Activated CD8-positive, alpha-beta T cell treated with anti-CD3 and anti-CD28 coated beads, Interleukin-2, amount 10 ng/mL, durations not matched to agents 7 days and 5 days (primary cell): ENCODE measurements around the gene JMJD8. TPM values are rescaled to one million over a fixed set of nuclear protein-coding genes. Genes with fewer than 3 reads are reported as not detected.

Experiments used
- ATAC-seq: fragments of 150-1000 bp; cut with Tn5 transposase; one replicate; pipeline ENCODE4 v1.10.0; 2021; ENCODE audit warnings: moderate library complexity
- CTCF ChIA-PET: fragments of 350-600 bp; sonication (Branson Sonifier 250); formaldehyde crosslinking; loops from one replicate; lab custom pipeline; 2021; ENCODE audit warnings: antibody characterized with exemption; lab: Charles Lee
- POLR2A ChIA-PET: fragments of 350-600 bp; sonication (Branson Sonifier 250); formaldehyde crosslinking; loops from one replicate; lab custom pipeline; 2021; ENCODE audit warnings: antibody characterized with exemption; lab: Charles Lee
- DNase-seq: peaks from one replicate; pipeline ENCODE4 v3.0.0-alpha.2; 2020
- H3K27ac Mint-ChIP-seq: one replicate; pipeline ENCODE4 v1.8.0; 2021; ENCODE audit warnings: mild to moderate bottlenecking, mixed read lengths
- H3K27me3 Mint-ChIP-seq: one replicate; pipeline ENCODE4 v1.8.0; 2021; ENCODE audit warnings: low read depth, mixed read lengths
- H3K36me3 Mint-ChIP-seq: one replicate; pipeline ENCODE4 v1.8.0; 2021; ENCODE audit warnings: low read depth, mixed read lengths
- H3K4me1 Mint-ChIP-seq: one replicate; pipeline ENCODE4 v1.8.0; 2021; ENCODE audit warnings: low read depth, mixed read lengths
- H3K4me3 Mint-ChIP-seq: one replicate; pipeline ENCODE4 v1.8.0; 2021; ENCODE audit warnings: mild to moderate bottlenecking, mixed read lengths
- H3K9me3 Mint-ChIP-seq: one replicate; pipeline ENCODE4 v1.8.0; 2022; ENCODE audit warnings: mixed read lengths; ENCODE audit not compliant: insufficient read depth
- total RNA-seq, 2 experiments: library from RNA; stranded (reverse); gene quantifications; one replicate each; pipeline ENCODE4 v1.2.3, GENCODE V29; 2021

JMJD8 gene
- total RNA-seq, 2 experiments from 2014 or later: 36.1 to 39.0 TPM

- ChIA-PET CTCF (no interaction called here), POLR2A (interaction anchor here (0.6 to 1.0 kb wide), 2 partner anchors 11 to 13 kb away, joined by 3 read pairs; partner anchors contain the start of gene WDR90)
- H3K4me1 Mint-ChIP-seq: peaks cover 5% of the 10 kb centered on the region
- no peak for ATAC-seq
- H3K27ac Mint-ChIP-seq: no peak overlapping the region
- H3K4me3 Mint-ChIP-seq: no peak overlapping the region
- peaks cover 8% of the 10 kb centered on the region for H3K36me3 Mint-ChIP-seq
- H3K27me3 Mint-ChIP-seq: no peaks in the 10 kb centered on the region
- no peak for DNase-seq
- H3K9me3 Mint-ChIP-seq: no peaks in the 10 kb centered on the region
Observed at GRCh38 chr16:662095-662494, 22.0 kb downstream of the JMJD8 start.

GRCh38 chr16:661184-661821 is 22.8 kb downstream of the JMJD8 start:
- no peaks in the 10 kb centered on the region for H3K9me3 Mint-ChIP-seq
- H3K27me3 Mint-ChIP-seq: no peaks in the 10 kb centered on the region
- DNase-seq: no peak
- ChIA-PET POLR2A (interaction anchor here (0.6 to 1.3 kb wide), 3 partner anchors 10 to 12 kb away, joined by 3 read pairs; partner anchors contain the start of gene WDR90), CTCF (interaction anchor here (1.1 kb wide), 1 partner anchor 10 kb away, joined by 4 read pairs; no protein-coding TSS in a partner anchor)
- ATAC-seq: no peak
- no peak overlapping the region for H3K4me3 Mint-ChIP-seq
- peaks cover 8% of the 10 kb centered on the region for H3K36me3 Mint-ChIP-seq
- peaks cover 5% of the 10 kb centered on the region for H3K4me1 Mint-ChIP-seq
- H3K27ac Mint-ChIP-seq: no peak overlapping the region

DNA sequence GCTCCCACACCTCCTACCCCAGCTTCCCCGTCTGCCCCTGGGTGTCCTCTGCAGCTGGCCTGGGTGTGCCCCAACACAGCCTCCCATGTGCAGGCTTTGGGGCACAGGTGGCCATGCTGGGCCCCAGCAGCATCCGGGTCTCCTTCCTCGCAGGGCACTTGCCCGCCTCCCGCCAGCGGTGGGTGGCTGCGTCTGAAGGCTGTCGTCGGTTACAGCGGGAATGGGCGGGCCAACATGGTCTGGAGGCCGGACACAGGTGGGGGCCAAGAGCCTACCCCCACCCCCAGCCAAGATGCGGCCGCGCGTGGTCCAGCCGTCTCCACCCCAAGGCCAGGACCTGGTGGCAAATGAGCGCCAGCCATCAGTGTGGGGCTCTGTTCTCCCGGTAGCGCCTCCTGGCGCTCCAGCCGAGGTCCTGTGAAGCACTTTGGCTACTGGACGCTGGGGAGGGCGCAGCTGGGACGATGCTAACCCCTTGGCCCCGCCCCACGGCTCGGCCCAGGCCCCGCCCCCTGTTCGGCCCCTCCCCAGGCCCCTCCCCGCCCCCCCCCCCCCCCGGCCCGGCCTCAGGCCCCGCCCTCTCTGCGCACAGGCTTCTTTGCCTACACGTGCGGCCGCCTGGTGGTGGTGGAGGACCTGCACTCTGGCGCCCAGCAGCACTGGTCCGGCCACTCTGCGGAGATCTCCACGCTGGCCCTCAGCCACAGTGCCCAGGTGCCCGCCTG is 23.5 kb downstream of the JMJD8 start:
- Mint-ChIP-seq H3K36me3 (peaks cover 8% of the 10 kb centered on the region), H3K4me3 (no peak overlapping the region), H3K27ac (no peak overlapping the region), H3K27me3 (no peaks in the 10 kb centered on the region), H3K9me3 (no peaks in the 10 kb centered on the region), H3K4me1 (peaks cover 5% of the 10 kb centered on the region)
- DNase-seq (peak; percentile 67), ATAC-seq (peak; percentile 59)
- POLR2A ChIA-PET: interaction anchor here (1.3 kb wide), 1 partner anchor 9 kb away, joined by 3 read pairs; no protein-coding TSS in a partner anchor
- CTCF ChIA-PET: interaction anchor here (1.1 kb wide), 1 partner anchor 10 kb away, joined by 4 read pairs; no protein-coding TSS in a partner anchor

- DNase-seq (no peak), ATAC-seq (no peak)
- no peaks in the 10 kb centered on the region for H3K27me3 Mint-ChIP-seq
- H3K27ac Mint-ChIP-seq: no peak overlapping the region
- H3K4me1 Mint-ChIP-seq: peaks cover 5% of the 10 kb centered on the region
- no peak overlapping the region for H3K4me3 Mint-ChIP-seq
- CTCF ChIA-PET: interaction anchor here (1.1 kb wide), 1 partner anchor 9 kb away, joined by 4 read pairs; no protein-coding TSS in a partner anchor
- POLR2A ChIA-PET: interaction anchor here (0.5 to 1.3 kb wide), 2 partner anchors 8 to 9 kb away, joined by 3 read pairs; no protein-coding TSS in a partner anchor
- H3K9me3 Mint-ChIP-seq: no peaks in the 10 kb centered on the region
- H3K36me3 Mint-ChIP-seq: peaks cover 8% of the 10 kb centered on the region
Observed at GRCh38 chr16:660132-660458, 24.0 kb downstream of the JMJD8 start.

- Mint-ChIP-seq H3K4me1 (peaks cover 5% of the 10 kb centered on the region), H3K4me3 (no peak overlapping the region), H3K9me3 (no peaks in the 10 kb centered on the region), H3K27ac (no peak overlapping the region), H3K27me3 (no peaks in the 10 kb centered on the region), H3K36me3 (peaks cover 8% of the 10 kb centered on the region)
- no peak for ATAC-seq
- DNase-seq: no peak
- ChIA-PET CTCF (no interaction called here), POLR2A (interaction anchor here (0.5 to 1.3 kb wide), 3 partner anchors 8 to 10 kb away, joined by 3 read pairs; no protein-coding TSS in a partner anchor)
Observed at GRCh38 chr16:659618-660017, 24.5 kb downstream of the JMJD8 start.

- H3K9me3 Mint-ChIP-seq: no peaks in the 10 kb centered on the region
- peaks cover 5% of the 10 kb centered on the region for H3K4me1 Mint-ChIP-seq
- ChIA-PET CTCF (no interaction called here), POLR2A (interaction anchor here (1.1 kb wide), 1 partner anchor 9 kb away, joined by 3 read pairs; no protein-coding TSS in a partner anchor)
- ATAC-seq (no peak), DNase-seq (no peak)
- no peak overlapping the region for H3K4me3 Mint-ChIP-seq
- H3K27ac Mint-ChIP-seq: no peak overlapping the region
- peaks cover 8% of the 10 kb centered on the region for H3K36me3 Mint-ChIP-seq
- no peaks in the 10 kb centered on the region for H3K27me3 Mint-ChIP-seq
Observed at GRCh38 chr16:658679-659571, 25.2 kb downstream of the JMJD8 start.

DNA sequence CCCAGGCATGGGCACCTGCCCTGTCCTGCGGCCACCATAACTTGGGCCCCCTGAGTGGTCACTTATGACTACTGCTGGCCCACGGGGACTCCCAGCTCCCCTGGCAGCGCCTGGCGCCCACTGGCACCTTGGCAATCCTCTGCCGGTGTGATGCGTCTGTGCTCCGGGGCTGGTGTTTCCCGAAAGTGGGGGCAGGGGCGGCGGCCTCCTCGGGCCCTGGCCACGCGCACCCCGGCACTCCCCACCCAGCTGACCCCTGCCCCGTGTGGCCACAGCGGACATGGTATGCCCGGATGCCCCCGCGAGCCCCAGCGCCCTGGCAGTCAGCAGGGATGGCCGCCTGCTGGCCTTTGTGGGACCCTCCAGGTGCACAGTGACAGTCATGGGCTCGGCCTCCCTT is 26.6 kb downstream of the JMJD8 start:
- no peak overlapping the region for H3K4me3 Mint-ChIP-seq
- peaks cover 5% of the 10 kb centered on the region for H3K36me3 Mint-ChIP-seq
- ATAC-seq: no peak
- no peaks in the 10 kb centered on the region for H3K27me3 Mint-ChIP-seq
- DNase-seq: no peak
- no peak overlapping the region for H3K27ac Mint-ChIP-seq
- CTCF ChIA-PET: no interaction called here
- H3K4me1 Mint-ChIP-seq: peaks cover 5% of the 10 kb centered on the region
- H3K9me3 Mint-ChIP-seq: no peaks in the 10 kb centered on the region
- POLR2A ChIA-PET: no interaction called here

DNA sequence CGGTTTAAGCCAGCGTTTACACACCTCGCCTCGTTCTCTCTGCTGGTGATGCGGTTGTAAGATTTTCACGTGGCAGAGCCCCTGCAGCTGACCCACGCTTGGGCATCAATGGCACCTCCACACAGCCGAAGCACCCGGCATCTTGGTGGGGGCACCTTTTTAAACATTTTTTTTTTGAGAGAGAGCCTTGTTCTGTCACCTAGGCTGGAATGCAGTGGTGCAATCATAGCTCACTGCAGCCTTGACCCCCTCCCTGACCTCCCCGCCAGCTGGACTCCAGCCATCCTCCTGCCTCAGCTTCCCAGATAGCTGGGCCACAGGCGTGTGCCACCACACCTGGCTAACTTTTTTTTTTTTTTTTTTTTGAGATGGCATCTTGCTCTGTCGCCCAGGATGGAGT is 30.1 kb downstream of the JMJD8 start:
- Mint-ChIP-seq H3K4me3 (no peak overlapping the region), H3K27me3 (no peaks in the 10 kb centered on the region), H3K36me3 (peaks cover 2% of the 10 kb centered on the region), H3K4me1 (peaks cover 6% of the 10 kb centered on the region), H3K27ac (no peak overlapping the region), H3K9me3 (no peaks in the 10 kb centered on the region)
- POLR2A ChIA-PET: interaction anchor here (0.6 to 1.6 kb wide), 2 partner anchors 11 to 12 kb away, joined by 3 to 5 read pairs; partner anchors contain the start of gene MCRIP2
- no peak for DNase-seq
- no peak for ATAC-seq
- CTCF ChIA-PET: no interaction called here

- H3K4me1 Mint-ChIP-seq: peaks cover 13% of the 10 kb centered on the region
- no peaks in the 10 kb centered on the region for H3K9me3 Mint-ChIP-seq
- no peak for ATAC-seq
- no peak overlapping the region for H3K4me3 Mint-ChIP-seq
- ChIA-PET POLR2A (interaction anchor here (0.7 kb wide), 1 partner anchor 7 kb away, joined by 3 read pairs; no protein-coding TSS in a partner anchor), CTCF (no interaction called here)
- H3K27ac Mint-ChIP-seq: no peak overlapping the region
- peaks cover 2% of the 10 kb centered on the region for H3K36me3 Mint-ChIP-seq
- no peaks in the 10 kb centered on the region for H3K27me3 Mint-ChIP-seq
- no peak for DNase-seq
Observed at GRCh38 chr16:652454-653305, 31.5 kb downstream of the JMJD8 start.

DNA sequence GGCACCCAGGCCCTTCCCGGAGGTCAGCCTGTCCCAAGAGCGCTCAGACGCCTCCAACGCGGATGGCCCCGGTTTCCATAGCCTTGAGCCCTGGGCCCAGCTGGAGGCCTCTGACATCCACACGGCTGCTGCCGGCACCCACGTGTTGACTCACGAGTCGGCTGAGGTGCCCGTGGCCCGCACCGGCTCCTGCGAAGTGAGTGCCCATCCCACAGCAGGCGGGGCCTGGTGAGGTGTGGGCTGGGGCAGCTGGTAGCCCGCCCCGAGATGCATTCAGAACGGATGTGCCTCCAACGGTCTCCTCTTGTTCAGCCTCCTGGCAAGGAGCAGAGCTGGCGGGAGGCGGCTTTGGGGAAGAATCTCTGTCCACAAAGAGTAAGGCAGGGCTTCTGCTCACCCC is 32.3 kb downstream of the JMJD8 start:
- Mint-ChIP-seq H3K4me1 (peaks cover 15% of the 10 kb centered on the region), H3K4me3 (no peak overlapping the region), H3K27me3 (no peaks in the 10 kb centered on the region), H3K9me3 (no peaks in the 10 kb centered on the region), H3K27ac (no peak overlapping the region), H3K36me3 (peaks cover 2% of the 10 kb centered on the region)
- ChIA-PET POLR2A (interaction anchor here (0.7 kb wide), 1 partner anchor 8 kb away, joined by 3 read pairs; no protein-coding TSS in a partner anchor), CTCF (interaction anchor here (1.2 to 1.5 kb wide), 2 partner anchors 9 to 16 kb away, joined by 4 read pairs; partner anchors contain the start of gene RHOT2)
- ATAC-seq (no peak), DNase-seq (no peak)
